ENCODE results near the gene ZNF311. TPM values are rescaled to one million over a fixed set of nuclear protein-coding genes. Genes with fewer than 3 reads are reported as not detected.

The ZNF311 gene
- total RNA-seq, 3 donors from 2014 or later (not counting 1 experiment from before 2014, with no cell fraction given), result 0.23 to 0.29 (median 0.28) TPM

- intact Hi-C loops (cut with micrococcal nuclease), result no loop called here
These were observed 9.9 kb upstream of the ZNF311 start for GRCh38 chr6:29014729-29015608.

GRCh38 chr6:29011276-29011734 lies 6.2 kb upstream of the ZNF311 start:
- Histone ChIP-seq H3K27me3 (ENCODE audit: control insufficient read depth, insufficient read depth, low read length) (peaks cover 54% of the 10 kb centered on the region), H3K4me1 (ENCODE audit: control insufficient read depth, insufficient read depth, low read length) (peaks cover 11% of the 10 kb centered on the region), H3K27ac (ENCODE audit: low read length) (no peak overlapping the region), H3K4me3 (ENCODE audit: low read length) (peak overlapping the region; percentile 29), H3K36me3 (ENCODE audit: control insufficient read depth, insufficient read depth, low read length) (no peaks in the 10 kb centered on the region), H3K9me3 (ENCODE audit: control insufficient read depth, insufficient read depth, low read length) (no peaks in the 10 kb centered on the region)
- ATAC-seq (peak; percentile 52 to 64 (median 61)), DNase-seq (peak in 1 of 2 donors; percentile 74)
- Mint-ChIP-seq H3K27ac (peak overlapping the region in 1 of 2 donors; percentile 75), H3K9me3 (no peaks in the 10 kb centered on the region), H3K4me3 (peak overlapping the region; percentile 88), H3K27me3 (ENCODE audit: low read depth in 2 of 2) (peaks cover 42 to 76% of the 10 kb centered on the region in 2 donors), H3K36me3 (no peaks in the 10 kb centered on the region), H3K4me1 (peaks cover 14% of the 10 kb centered on the region in 2 donors)
- under 1% methylated on average over 30 of the region's 30 CpGs for WGBS (ENCODE audit: insufficient coverage)
- intact Hi-C loops (cut with micrococcal nuclease), result no loop called here
- no peak for TF ChIP-seq CTCF (IDR thresholded peaks at IDR 0.05)

More at GRCh38 chr6:29014729-29015608, 9.9 kb upstream of the ZNF311 start:
- Mint-ChIP-seq H3K9me3 (no peaks in the 10 kb centered on the region), H3K27me3 (ENCODE audit: low read depth in 2 of 2) (peaks cover 50 to 73% of the 10 kb centered on the region in 2 donors), H3K4me1 (peaks cover 24% of the 10 kb centered on the region in 2 donors), H3K27ac (no peak overlapping the region), H3K4me3 (no peak overlapping the region), H3K36me3 (no peaks in the 10 kb centered on the region)
- Histone ChIP-seq H3K27me3 (ENCODE audit: control insufficient read depth, insufficient read depth, low read length) (peaks cover 39% of the 10 kb centered on the region), H3K27ac (ENCODE audit: low read length) (no peak overlapping the region), H3K4me1 (ENCODE audit: control insufficient read depth, insufficient read depth, low read length) (peaks cover 20% of the 10 kb centered on the region), H3K4me3 (ENCODE audit: low read length) (no peak overlapping the region), H3K36me3 (ENCODE audit: control insufficient read depth, insufficient read depth, low read length) (no peaks in the 10 kb centered on the region), H3K9me3 (ENCODE audit: control insufficient read depth, insufficient read depth, low read length) (no peaks in the 10 kb centered on the region)
- WGBS (ENCODE audit: insufficient coverage), result 63% methylated on average over 79 of the region's 79 CpGs
- no peak for TF ChIP-seq CTCF (IDR thresholded peaks at IDR 0.05)
- peak in 1 of 2 donors; percentile 21 for DNase-seq
- ATAC-seq, result no peak

- Histone ChIP-seq H3K4me3 (ENCODE audit: low read length) (no peak overlapping the region), H3K9me3 (ENCODE audit: control insufficient read depth, insufficient read depth, low read length) (no peaks in the 10 kb centered on the region), H3K27me3 (ENCODE audit: control insufficient read depth, insufficient read depth, low read length) (peaks cover 52% of the 10 kb centered on the region), H3K4me1 (ENCODE audit: control insufficient read depth, insufficient read depth, low read length) (peaks cover 11% of the 10 kb centered on the region), H3K36me3 (ENCODE audit: control insufficient read depth, insufficient read depth, low read length) (no peaks in the 10 kb centered on the region), H3K27ac (ENCODE audit: low read length) (no peak overlapping the region)
- DNase-seq (no peak), ATAC-seq (no peak)
- peaks cover 20 to 25% of the 10 kb centered on the region in 2 donors for H3K4me1 Mint-ChIP-seq
- no peak overlapping the region for H3K27ac Mint-ChIP-seq
- TF ChIP-seq CTCF (IDR thresholded peaks at IDR 0.05), result no peak
- peaks cover 0 to 2% of the 10 kb centered on the region in 2 donors for H3K9me3 Mint-ChIP-seq
- H3K4me3 Mint-ChIP-seq, result no peak overlapping the region
- H3K27me3 Mint-ChIP-seq (ENCODE audit: low read depth in 2 of 2), result peaks cover 45 to 79% of the 10 kb centered on the region in 2 donors
- no CpG with 5 or more reads among the region's 1 CpG for WGBS (ENCODE audit: insufficient coverage)
- intact Hi-C loops (cut with micrococcal nuclease), result no loop called here
- H3K36me3 Mint-ChIP-seq, result no peaks in the 10 kb centered on the region
These were observed 4.2 kb upstream of the ZNF311 start for GRCh38 chr6:29009358-29009757.

All from natural killer cell (primary cell).